Natural killer cell (primary cell): Measurements from ENCODE around the gene RAD51B. TPM values are rescaled to one million over a fixed set of nuclear protein-coding genes. Genes with fewer than 3 reads are reported as not detected.

Experiments used
- ATAC-seq, 3 donors: fragments of 150-1000 bp in 2 of 3; fragments of 200-7000 bp in 1 of 3; cut with Tn5 transposase; 1 replicate in 1 of 3; 2 replicates in 2 of 3; pipeline ENCODE4 v1.10.0; 2021; ENCODE audit warnings: mild to moderate bottlenecking in 2 of 3, moderate library complexity in 2 of 3
- DNase-seq, 2 donors: peaks; one replicate each; pipeline versions ENCODE4 v3.0.0 to v3.0.0-alpha.2; 2013 to 2021; ENCODE audit warnings: mixed read lengths in 1 of 2
- H3K27ac ChIP-seq: one replicate; pipeline ENCODE4 v1.5.1; 2013; ENCODE audit warnings: mild to moderate bottlenecking, low read length
- H3K27me3 ChIP-seq: one replicate; pipeline ENCODE4 v1.6.1; 2013; ENCODE audit warnings: low read length; ENCODE audit not compliant: control insufficient read depth, insufficient read depth
- H3K36me3 ChIP-seq: one replicate; pipeline ENCODE4 v1.6.1; 2013; ENCODE audit warnings: low read length; ENCODE audit not compliant: control insufficient read depth, insufficient read depth
- H3K4me1 ChIP-seq: one replicate; pipeline ENCODE4 v1.6.1; 2013; ENCODE audit warnings: low read length; ENCODE audit not compliant: control insufficient read depth, insufficient read depth
- H3K4me3 ChIP-seq: one replicate; pipeline ENCODE4 v1.5.1; 2013; ENCODE audit warnings: low read length
- H3K9me3 ChIP-seq: one replicate; pipeline ENCODE4 v1.6.1; 2013; ENCODE audit warnings: low read length; ENCODE audit not compliant: control insufficient read depth, insufficient read depth
- H3K27ac Mint-ChIP-seq, 2 donors: one replicate each; pipeline ENCODE4 v1.8.0; 2022; ENCODE audit warnings: mild to moderate bottlenecking in 2 of 2, mixed read lengths in 2 of 2, moderate library complexity in 1 of 2
- H3K27me3 Mint-ChIP-seq, 2 donors: one replicate each; pipeline ENCODE4 v1.8.0; 2022; ENCODE audit warnings: low read depth in 2 of 2, mixed read lengths in 2 of 2
- H3K36me3 Mint-ChIP-seq: one replicate; pipeline ENCODE4 v1.8.0; 2022; ENCODE audit warnings: mixed read lengths
- H3K4me1 Mint-ChIP-seq, 2 donors: one replicate each; pipeline ENCODE4 v1.8.0; 2022; ENCODE audit warnings: mixed read lengths in 2 of 2
- H3K4me3 Mint-ChIP-seq: one replicate; pipeline ENCODE4 v1.8.0; 2022; ENCODE audit warnings: mild to moderate bottlenecking, moderate library complexity, mixed read lengths
- H3K9me3 Mint-ChIP-seq, 2 donors: one replicate each; pipeline ENCODE4 v1.8.0; 2022; ENCODE audit warnings: mixed read lengths in 2 of 2
- WGBS: methylation state at CpG from one replicate; pipeline ENCODE4 v1.1.7; 2013; ENCODE audit warnings: missing lambda C conversion rate; ENCODE audit not compliant: insufficient coverage; 5-methylcytosine and 5-hydroxymethylcytosine counted together
- intact Hi-C: fragments of 100-400 bp; cut with micrococcal nuclease; formaldehyde crosslinking; loops from one replicate; pipeline ENCODE4 v1.14.2; 2022
- total RNA-seq, 4 donors: library from RNA; stranded (reverse); fragments of 120-200 nt in 1 of 4; gene quantifications; one replicate each; pipeline versions ENCODE4 v1.2.3 to v1.2.4, GENCODE V29; 2013 to 2022
- TF ChIP-seq, protein P1 (sequence below): fragments of 200-600 bp; IDR thresholded peaks from one replicate; pipeline ENCODE4 v1.8.0; 2022; ENCODE audit warnings: antibody characterized with exemption

The RAD51B gene
- total RNA-seq, 3 donors from 2014 or later (not counting 1 experiment from before 2014, with no cell fraction given), result 28.1 to 37.6 (median 28.6) TPM

- no peak for ATAC-seq
- Mint-ChIP-seq H3K27ac (no peak overlapping the region), H3K36me3 (no peaks in the 10 kb centered on the region), H3K4me3 (no peak overlapping the region), H3K4me1 (peaks cover 14 to 26% of the 10 kb centered on the region in 2 donors), H3K9me3 (no peaks in the 10 kb centered on the region), H3K27me3 (no peaks in the 10 kb centered on the region)
- no peak overlapping the region for H3K4me3 ChIP-seq
- TF ChIP-seq, protein P1, sequence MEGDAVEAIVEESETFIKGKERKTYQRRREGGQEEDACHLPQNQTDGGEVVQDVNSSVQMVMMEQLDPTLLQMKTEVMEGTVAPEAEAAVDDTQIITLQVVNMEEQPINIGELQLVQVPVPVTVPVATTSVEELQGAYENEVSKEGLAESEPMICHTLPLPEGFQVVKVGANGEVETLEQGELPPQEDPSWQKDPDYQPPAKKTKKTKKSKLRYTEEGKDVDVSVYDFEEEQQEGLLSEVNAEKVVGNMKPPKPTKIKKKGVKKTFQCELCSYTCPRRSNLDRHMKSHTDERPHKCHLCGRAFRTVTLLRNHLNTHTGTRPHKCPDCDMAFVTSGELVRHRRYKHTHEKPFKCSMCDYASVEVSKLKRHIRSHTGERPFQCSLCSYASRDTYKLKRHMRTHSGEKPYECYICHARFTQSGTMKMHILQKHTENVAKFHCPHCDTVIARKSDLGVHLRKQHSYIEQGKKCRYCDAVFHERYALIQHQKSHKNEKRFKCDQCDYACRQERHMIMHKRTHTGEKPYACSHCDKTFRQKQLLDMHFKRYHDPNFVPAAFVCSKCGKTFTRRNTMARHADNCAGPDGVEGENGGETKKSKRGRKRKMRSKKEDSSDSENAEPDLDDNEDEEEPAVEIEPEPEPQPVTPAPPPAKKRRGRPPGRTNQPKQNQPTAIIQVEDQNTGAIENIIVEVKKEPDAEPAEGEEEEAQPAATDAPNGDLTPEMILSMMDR, result no peak
- DNase-seq, result no peak
- 85% methylated on average over 6 of the region's 7 CpGs for WGBS
- no peaks in the 10 kb centered on the region for H3K27me3 ChIP-seq
- H3K36me3 ChIP-seq, result no peaks in the 10 kb centered on the region
- peaks cover 14% of the 10 kb centered on the region for H3K4me1 ChIP-seq
- no peaks in the 10 kb centered on the region for H3K9me3 ChIP-seq
- H3K27ac ChIP-seq, result no peak overlapping the region
- intact Hi-C loops, result no loop called here
These were observed 947.0 kb downstream of the RAD51B start for GRCh38 chr14:68766299-68767247.

DNA sequence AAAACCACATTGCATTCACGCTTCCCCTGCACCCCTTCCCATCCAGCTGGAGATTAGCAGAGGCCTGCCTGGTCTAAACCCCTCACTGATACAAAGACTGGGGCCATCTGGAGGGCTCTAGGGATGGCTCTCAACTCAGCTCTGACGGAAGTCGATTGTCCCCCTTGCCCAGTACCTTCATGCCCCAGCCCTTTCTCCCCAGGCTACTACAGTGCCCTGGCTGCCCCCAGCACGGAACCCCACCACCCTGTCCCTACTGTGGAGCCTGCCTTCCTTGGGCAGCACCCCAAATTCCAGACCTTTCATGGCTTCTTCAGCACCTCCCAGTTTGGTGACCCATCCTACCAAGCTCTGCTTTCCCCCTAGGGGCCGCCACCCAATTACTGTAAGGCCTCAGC is 947.7 kb downstream of the RAD51B start:
- ATAC-seq, result no peak
- no peak overlapping the region for H3K27ac Mint-ChIP-seq
- no peak for DNase-seq
- peaks cover 16 to 27% of the 10 kb centered on the region in 2 donors for H3K4me1 Mint-ChIP-seq
- WGBS, result 97% methylated on average over 5 of the region's 5 CpGs
- H3K36me3 Mint-ChIP-seq, result no peaks in the 10 kb centered on the region
- H3K27me3 Mint-ChIP-seq, result no peaks in the 10 kb centered on the region
- no peak overlapping the region for H3K27ac ChIP-seq
- H3K4me1 ChIP-seq, result peaks cover 21% of the 10 kb centered on the region
- H3K4me3 ChIP-seq, result no peak overlapping the region
- intact Hi-C loops, result no loop called here
- no peak overlapping the region for H3K4me3 Mint-ChIP-seq
- no peaks in the 10 kb centered on the region for H3K27me3 ChIP-seq
- no peaks in the 10 kb centered on the region for H3K36me3 ChIP-seq
- H3K9me3 ChIP-seq, result no peaks in the 10 kb centered on the region
- TF ChIP-seq, protein P1, result no peak
- H3K9me3 Mint-ChIP-seq, result no peaks in the 10 kb centered on the region

DNA sequence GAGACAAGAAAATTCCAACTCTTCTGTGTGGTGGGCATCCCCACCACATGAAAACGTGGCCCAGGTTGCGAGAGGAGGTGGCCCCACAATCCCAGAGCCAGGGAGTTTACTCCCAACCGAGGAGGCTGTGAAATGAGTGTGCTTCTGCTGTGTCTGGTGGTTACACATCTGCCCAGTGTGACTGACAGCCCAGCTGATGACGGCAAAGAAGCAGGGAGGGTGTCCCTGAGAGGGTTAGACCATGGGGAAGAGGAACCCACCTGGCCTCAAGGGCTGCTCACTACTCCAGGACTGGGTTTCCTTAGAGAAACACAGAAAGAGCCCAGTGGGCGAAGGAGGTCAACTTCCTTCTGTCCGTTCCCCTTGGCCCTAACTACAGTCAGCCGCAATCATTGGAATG is 948.7 kb downstream of the RAD51B start:
- Mint-ChIP-seq H3K27me3 (no peaks in the 10 kb centered on the region), H3K27ac (no peak overlapping the region), H3K9me3 (no peaks in the 10 kb centered on the region), H3K36me3 (no peaks in the 10 kb centered on the region), H3K4me3 (no peak overlapping the region), H3K4me1 (peaks cover 16 to 32% of the 10 kb centered on the region in 2 donors)
- H3K4me1 ChIP-seq, result peaks cover 24% of the 10 kb centered on the region
- TF ChIP-seq, protein P1, result no peak
- DNase-seq (no peak), ATAC-seq (no peak)
- 67% methylated on average over 7 of the region's 7 CpGs for WGBS
- H3K27me3 ChIP-seq, result no peaks in the 10 kb centered on the region
- no peak overlapping the region for H3K4me3 ChIP-seq
- no peaks in the 10 kb centered on the region for H3K36me3 ChIP-seq
- intact Hi-C loops, result no loop called here
- H3K27ac ChIP-seq, result no peak overlapping the region
- no peaks in the 10 kb centered on the region for H3K9me3 ChIP-seq
